Measurements from ENCODE around the gene MYO16. TPM values are rescaled to one million over a fixed set of nuclear protein-coding genes. Genes with fewer than 3 reads are reported as not detected.

Gene MYO16
- total RNA-seq, 4 donors from 2014 or later, result under 0.01 to 0.21 TPM; not detected in 2

- Histone ChIP-seq H3K27me3 (no peaks in the 10 kb centered on the region), H3K36me3 (no peaks in the 10 kb centered on the region), H3K27ac (no peak overlapping the region), H3K9me3 (peaks cover 0 to 9% (median 2%) of the 10 kb centered on the region in 4 donors), H3K4me3 (no peak overlapping the region), H3K4me1 (no peaks in the 10 kb centered on the region)
- TF ChIP-seq EP300 (IDR thresholded peaks at IDR 0.05) (no peak), POLR2A (IDR thresholded peaks at IDR 0.05) (no peak), CTCF (IDR thresholded peaks at IDR 0.05) (no peak)
- DNase-seq (ENCODE audit: low spot score in 2 of 2), result no peak
Observed at GRCh38 chr13:108702171-108702570, 72.8 kb downstream of the MYO16 start.

DNA sequence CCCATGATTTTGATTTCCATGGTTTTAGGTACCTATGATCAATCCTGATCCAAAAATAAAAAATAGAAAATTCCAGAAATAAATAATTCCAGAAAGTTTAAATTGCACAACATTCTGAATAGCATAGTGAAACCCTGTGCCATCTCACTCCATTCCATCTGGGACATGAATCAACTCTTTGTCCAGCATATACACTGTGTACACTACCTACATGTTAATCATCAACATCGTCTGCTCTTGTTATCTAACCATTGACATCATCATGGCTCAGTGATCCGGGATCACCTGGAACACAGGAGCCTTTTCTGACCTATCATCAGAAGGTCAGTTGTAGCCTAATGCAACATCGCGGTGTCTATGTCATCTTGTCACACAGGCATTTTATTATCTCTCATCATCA is 75.6 kb downstream of the MYO16 start:
- no peak overlapping the region for H3K27ac ChIP-seq
- H3K4me3 ChIP-seq, result no peak overlapping the region
- no peaks in the 10 kb centered on the region for H3K36me3 ChIP-seq
- TF ChIP-seq CTCF (IDR thresholded peaks at IDR 0.05) (no peak), POLR2A (IDR thresholded peaks at IDR 0.05) (no peak), EP300 (IDR thresholded peaks at IDR 0.05) (no peak)
- H3K9me3 ChIP-seq, result peaks cover 0 to 9% (median 2%) of the 10 kb centered on the region in 4 donors
- no peak for DNase-seq (ENCODE audit: low spot score in 2 of 2)
- no peaks in the 10 kb centered on the region for H3K4me1 ChIP-seq
- WGBS, 2 donors, result 82 to 84% methylated on average over 4 of the region's 4 CpGs
- no peaks in the 10 kb centered on the region for H3K27me3 ChIP-seq

DNA sequence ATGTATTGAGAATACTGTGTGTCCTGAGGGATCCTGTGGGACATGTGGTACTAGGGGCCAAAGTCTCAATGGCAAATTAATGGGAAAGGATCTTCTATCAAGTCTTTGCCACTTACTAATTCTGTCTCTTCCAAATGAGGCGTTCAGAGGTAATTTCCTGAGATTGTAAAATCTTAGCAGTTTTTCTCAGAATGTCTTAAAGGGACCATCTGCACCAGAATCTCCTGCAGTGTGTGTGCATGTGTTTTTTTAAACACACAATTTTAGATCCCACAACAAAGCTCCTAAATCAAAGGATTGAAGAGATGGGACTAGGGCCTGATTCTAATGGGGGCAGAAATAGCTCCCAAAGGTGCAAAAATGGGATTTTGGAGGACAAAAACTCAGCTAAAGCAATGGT is 78.2 kb downstream of the MYO16 start:
- TF ChIP-seq CTCF (IDR thresholded peaks at IDR 0.05) (no peak), POLR2A (IDR thresholded peaks at IDR 0.05) (no peak), EP300 (IDR thresholded peaks at IDR 0.05) (no peak)
- Histone ChIP-seq H3K36me3 (no peaks in the 10 kb centered on the region), H3K9me3 (peaks cover 0 to under 1% (median under 1%) of the 10 kb centered on the region in 4 donors), H3K4me1 (no peaks in the 10 kb centered on the region), H3K27ac (no peak overlapping the region), H3K27me3 (no peaks in the 10 kb centered on the region), H3K4me3 (no peak overlapping the region)
- 54 to 58% methylated on average over 1 of the region's 1 CpG for WGBS, 2 donors
- DNase-seq (ENCODE audit: low spot score in 2 of 2), result no peak

- no peak overlapping the region for H3K27ac ChIP-seq
- no peak overlapping the region for H3K4me3 ChIP-seq
- no peaks in the 10 kb centered on the region for H3K27me3 ChIP-seq
- no peak for DNase-seq (ENCODE audit: low spot score in 2 of 2)
- TF ChIP-seq CTCF (IDR thresholded peaks at IDR 0.05), result no peak
- no peak for TF ChIP-seq POLR2A (IDR thresholded peaks at IDR 0.05)
- TF ChIP-seq EP300 (IDR thresholded peaks at IDR 0.05), result no peak
- H3K36me3 ChIP-seq, result no peaks in the 10 kb centered on the region
- WGBS, 2 donors, result 46 to 51% methylated on average over 8 of the region's 8 CpGs
- no peaks in the 10 kb centered on the region for H3K4me1 ChIP-seq
- no peaks in the 10 kb centered on the region for H3K9me3 ChIP-seq
Observed at GRCh38 chr13:108708921-108709320, 79.5 kb downstream of the MYO16 start.

GRCh38 chr13:108711386-108711785 is 82.0 kb downstream of the MYO16 start:
- Histone ChIP-seq H3K9me3 (no peaks in the 10 kb centered on the region), H3K4me3 (no peak overlapping the region), H3K27ac (no peak overlapping the region), H3K27me3 (no peaks in the 10 kb centered on the region), H3K4me1 (no peaks in the 10 kb centered on the region), H3K36me3 (no peaks in the 10 kb centered on the region)
- TF ChIP-seq EP300 (IDR thresholded peaks at IDR 0.05) (no peak), CTCF (IDR thresholded peaks at IDR 0.05) (no peak), POLR2A (IDR thresholded peaks at IDR 0.05) (no peak)
- no peak for DNase-seq (ENCODE audit: low spot score in 2 of 2)
- WGBS, 2 donors, result 50 to 64% methylated on average over 6 of the region's 6 CpGs

Data from tibial nerve (tissue), 4 donors.